PC-3 (cell line): ENCODE measurements around the gene ACOT11. TPM values are rescaled to one million over a fixed set of nuclear protein-coding genes. Genes with fewer than 3 reads are reported as not detected.

Experiments used
- ATAC-seq: fragments of 200-7000 bp; cut with Tn5 transposase; 2 replicates; pipeline ENCODE4 v1.9.1; 2020; ENCODE audit warnings: mild to moderate bottlenecking, moderate library complexity
- BruUV-seq: library from RNA; stranded (reverse); fragments of 400-500 nt; replicated peaks from 2 replicates; lab custom pipeline; 2021; lab: Mats Ljungman, UMichigan
- CTCF ChIA-PET: fragments of 300-600 bp; sonication (Branson Sonifier 250); formaldehyde crosslinking; loops from one replicate; lab custom pipeline; 2022; ENCODE audit warnings: antibody characterized with exemption; lab: Charles Lee
- POLR2A ChIA-PET: fragments of 300-600 bp; sonication (Branson Sonifier 250); formaldehyde crosslinking; loops from one replicate; lab custom pipeline; 2022; ENCODE audit warnings: antibody characterized with exemption; ENCODE audit not compliant: unreplicated experiment; lab: Charles Lee
- DNase-seq: peaks from one replicate; pipeline ENCODE4 v3.0.0-alpha.2; 2015
- H2AFZ ChIP-seq: fragments of 300-600 bp; sonication (generic); 2 replicates; pipeline ENCODE4 v1.6.0; 2016; ENCODE audit warnings: antibody characterized with exemption, low read length
- H3F3A ChIP-seq: fragments of 300-600 bp; sonication (generic); one replicate; pipeline ENCODE4 v1.6.0; 2017; ENCODE audit warnings: antibody characterized with exemption, low read length, control low read depth, mild to moderate bottlenecking; ENCODE audit not compliant: unreplicated experiment
- H3K27ac ChIP-seq: fragments of 300-600 bp; sonication (generic); 2 replicates; pipeline ENCODE4 v1.5.1; 2016; ENCODE audit warnings: mild to moderate bottlenecking, low read length
- H3K27me3 ChIP-seq: fragments of 300-600 bp; sonication (generic); 2 replicates; pipeline ENCODE4 v1.6.1; 2016; ENCODE audit warnings: low read length, mixed read lengths
- H3K36me3 ChIP-seq: fragments of 300-600 bp; sonication (generic); 2 replicates; pipeline ENCODE4 v1.6.1; 2016; ENCODE audit warnings: low read depth, mixed run types, low read length, mixed read lengths
- H3K4me1 ChIP-seq: fragments of 300-600 bp; sonication (generic); 2 replicates; pipeline ENCODE4 v1.5.1; 2016; ENCODE audit warnings: low read length; ENCODE audit not compliant: insufficient read depth
- H3K4me2 ChIP-seq: fragments of 300-600 bp; sonication (generic); 2 replicates; pipeline ENCODE4 v1.6.0; 2016; ENCODE audit warnings: low read length
- H3K4me3 ChIP-seq: fragments of 300-600 bp; sonication (generic); 2 replicates; pipeline ENCODE4 v1.5.1; 2016; ENCODE audit warnings: mild to moderate bottlenecking, low read length, mixed read lengths
- H3K79me2 ChIP-seq: fragments of 300-600 bp; sonication (generic); 2 replicates; pipeline ENCODE4 v1.6.1; 2017; ENCODE audit warnings: low read length, mixed read lengths
- H3K9ac ChIP-seq: fragments of 300-600 bp; sonication (generic); 2 replicates; pipeline ENCODE4 v1.6.0; 2016; ENCODE audit warnings: mild to moderate bottlenecking, low read length
- H3K9me2 ChIP-seq: fragments of 300-600 bp; sonication (generic); replicated peaks from 2 replicates; pipeline ENCODE4 v1.6.1; 2016; ENCODE audit warnings: mixed run types, low read length, mixed read lengths
- H3K9me3 ChIP-seq: fragments of 300-600 bp; sonication (generic); 2 replicates; pipeline ENCODE4 v1.6.1; 2016; ENCODE audit warnings: low read length, mixed read lengths
- H4K20me1 ChIP-seq: fragments of 300-600 bp; sonication (generic); 2 replicates; pipeline ENCODE4 v1.6.1; 2016; ENCODE audit warnings: low read length, mixed read lengths
- EZH2 ChIP-seq: fragments of 300-600 bp; sonication (generic); IDR thresholded peaks from one replicate; pipeline ENCODE4 v1.6.1; 2017; ENCODE audit warnings: antibody characterized with exemption, mild to moderate bottlenecking, low read length; ENCODE audit not compliant: unreplicated experiment
- EZH2phosphoT487 ChIP-seq: fragments of 300-600 bp; sonication (generic); IDR thresholded peaks from 2 replicates; pipeline ENCODE4 v1.6.1; 2018; ENCODE audit warnings: mild to moderate bottlenecking, antibody characterized with exemption, low read length, borderline replicate concordance
- intact Hi-C: fragments of 100-400 bp; cut with micrococcal nuclease; formaldehyde crosslinking; loops from 2 replicates; pipeline ENCODE4 v1.9.0; 2023
- total RNA-seq: library from RNA; depleted of rRNA; stranded (reverse); fragments of >200 nt; gene quantifications from 2 replicates; pipeline ENCODE4 v1.2.3, GENCODE V29; 2014
- TF ChIP-seq, protein P1 (sequence below): fragments of 300-600 bp; sonication (generic); conservative IDR thresholded peaks from 2 replicates; pipeline ENCODE4 v1.5.1; 2017; ENCODE audit warnings: antibody characterized with exemption, low read depth, mild to moderate bottlenecking, low read length

Gene ACOT11
- total RNA-seq, 1 experiment from 2014 or later, result 5.0 TPM

- ATAC-seq (no peak), DNase-seq (no peak)
- Histone ChIP-seq H4K20me1 (no peaks in the 10 kb centered on the region), H3K27me3 (peaks cover 4% of the 10 kb centered on the region; the same call in 1 of the 2 replicates), H3K9ac (no peak overlapping the region), H3K4me3 (no peak overlapping the region), H3K9me3 (no peaks in the 10 kb centered on the region), H3F3A (no peaks in the 10 kb centered on the region), H3K9me2 (no peaks in the 10 kb centered on the region), H3K36me3 (no peaks in the 10 kb centered on the region), H3K4me1 (no peaks in the 10 kb centered on the region), H3K79me2 (no peaks in the 10 kb centered on the region), H3K27ac (no peak overlapping the region), H2AFZ (no peak overlapping the region), H3K4me2 (no peak overlapping the region)
- intact Hi-C loops, result no loop called here
- CTCF ChIA-PET, result no interaction called here
- no TSS peak for BruUV-seq
- POLR2A ChIA-PET, result no interaction called here
- TF ChIP-seq EZH2phosphoT487, result no peak
- no peak for TF ChIP-seq EZH2
- TF ChIP-seq, protein P1, sequence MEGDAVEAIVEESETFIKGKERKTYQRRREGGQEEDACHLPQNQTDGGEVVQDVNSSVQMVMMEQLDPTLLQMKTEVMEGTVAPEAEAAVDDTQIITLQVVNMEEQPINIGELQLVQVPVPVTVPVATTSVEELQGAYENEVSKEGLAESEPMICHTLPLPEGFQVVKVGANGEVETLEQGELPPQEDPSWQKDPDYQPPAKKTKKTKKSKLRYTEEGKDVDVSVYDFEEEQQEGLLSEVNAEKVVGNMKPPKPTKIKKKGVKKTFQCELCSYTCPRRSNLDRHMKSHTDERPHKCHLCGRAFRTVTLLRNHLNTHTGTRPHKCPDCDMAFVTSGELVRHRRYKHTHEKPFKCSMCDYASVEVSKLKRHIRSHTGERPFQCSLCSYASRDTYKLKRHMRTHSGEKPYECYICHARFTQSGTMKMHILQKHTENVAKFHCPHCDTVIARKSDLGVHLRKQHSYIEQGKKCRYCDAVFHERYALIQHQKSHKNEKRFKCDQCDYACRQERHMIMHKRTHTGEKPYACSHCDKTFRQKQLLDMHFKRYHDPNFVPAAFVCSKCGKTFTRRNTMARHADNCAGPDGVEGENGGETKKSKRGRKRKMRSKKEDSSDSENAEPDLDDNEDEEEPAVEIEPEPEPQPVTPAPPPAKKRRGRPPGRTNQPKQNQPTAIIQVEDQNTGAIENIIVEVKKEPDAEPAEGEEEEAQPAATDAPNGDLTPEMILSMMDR, result no peak
Measured at GRCh38 chr1:54537611-54538010, 10.4 kb upstream of the ACOT11 start.

DNA sequence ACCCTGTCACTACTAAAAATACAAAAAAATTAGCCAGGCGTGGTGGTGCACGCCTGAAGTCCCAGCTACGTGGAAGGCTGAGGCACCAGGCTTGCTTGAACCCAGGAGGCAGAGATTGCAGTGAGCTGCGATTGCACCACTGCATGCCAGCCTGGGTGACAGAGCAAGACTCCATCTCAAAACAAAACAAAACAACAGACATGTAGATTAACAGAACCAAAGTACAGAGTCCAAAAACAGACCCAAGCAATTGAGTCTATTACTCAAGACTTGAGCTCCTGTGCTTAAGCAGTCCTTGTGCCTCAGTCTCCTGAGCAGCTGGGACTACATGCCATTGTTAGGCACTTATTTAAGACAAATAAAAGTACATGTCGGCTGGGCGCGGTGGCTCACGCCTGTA, 9.5 kb upstream of the ACOT11 start:
- no peak overlapping the region for H3K9ac ChIP-seq
- no peak overlapping the region for H2AFZ ChIP-seq
- no peaks in the 10 kb centered on the region for H3K4me1 ChIP-seq
- H3K27ac ChIP-seq, result no peak overlapping the region
- H3K4me2 ChIP-seq, result no peak overlapping the region
- no peaks in the 10 kb centered on the region for H3K9me3 ChIP-seq
- no TSS peak for BruUV-seq
- H3K4me3 ChIP-seq, result no peak overlapping the region
- no peaks in the 10 kb centered on the region for H3F3A ChIP-seq
- H4K20me1 ChIP-seq, result no peaks in the 10 kb centered on the region
- intact Hi-C loops, result no loop called here
- H3K9me2 ChIP-seq, result no peaks in the 10 kb centered on the region
- H3K27me3 ChIP-seq, result peaks cover 4% of the 10 kb centered on the region; the same call in 1 of the 2 replicates
- DNase-seq (no peak), ATAC-seq (no peak)
- TF ChIP-seq EZH2 (no peak), EZH2phosphoT487 (no peak)
- TF ChIP-seq, protein P1, result no peak
- no peaks in the 10 kb centered on the region for H3K79me2 ChIP-seq
- CTCF ChIA-PET, result no interaction called here
- H3K36me3 ChIP-seq, result no peaks in the 10 kb centered on the region
- POLR2A ChIA-PET, result no interaction called here

- Histone ChIP-seq H2AFZ (no peak overlapping the region), H3K27me3 (peaks cover 4% of the 10 kb centered on the region; the same call in 1 of the 2 replicates), H3K4me1 (no peaks in the 10 kb centered on the region), H3K4me3 (no peak overlapping the region), H3F3A (no peaks in the 10 kb centered on the region), H3K4me2 (no peak overlapping the region), H3K9me3 (no peaks in the 10 kb centered on the region), H4K20me1 (no peaks in the 10 kb centered on the region), H3K9me2 (no peaks in the 10 kb centered on the region), H3K9ac (no peak overlapping the region), H3K27ac (no peak overlapping the region), H3K79me2 (no peaks in the 10 kb centered on the region), H3K36me3 (no peaks in the 10 kb centered on the region)
- ChIA-PET POLR2A (no interaction called here), CTCF (no interaction called here)
- no peak for TF ChIP-seq EZH2
- TF ChIP-seq, protein P1, result no peak
- no peak for TF ChIP-seq EZH2phosphoT487
- DNase-seq (no peak), ATAC-seq (no peak)
- no TSS peak for BruUV-seq
- intact Hi-C loops, result no loop called here
Measured at GRCh38 chr1:54540582-54541295, 7.3 kb upstream of the ACOT11 start.
